Transverse colon (tissue), 4 donors: ENCODE data around the gene BRCC3. TPM values are rescaled to one million over a fixed set of nuclear protein-coding genes. Genes with fewer than 3 reads are reported as not detected.

ENCODE experiments used
- DNase-seq: peaks from one replicate; pipeline ENCODE4 v3.0.0-alpha.2; 2019
- H3K27ac ChIP-seq, 4 donors: fragments of 200-600 bp; sonication (generic); 2 replicates each; pipeline ENCODE4 v1.5.1; 2016 to 2018; ENCODE audit warnings: inconsistent platforms in 4 of 4
- H3K27me3 ChIP-seq: fragments of 200-600 bp; sonication (generic); 2 replicates; pipeline ENCODE4 v1.5.1; 2017; ENCODE audit warnings: inconsistent platforms
- H3K36me3 ChIP-seq, 4 donors: fragments of 200-600 bp; sonication (generic); 2 replicates each; pipeline ENCODE4 v1.5.1; 2017 to 2019; ENCODE audit warnings: inconsistent platforms in 4 of 4
- H3K4me1 ChIP-seq, 4 donors: fragments of 200-600 bp; sonication (generic); 2 replicates each; pipeline ENCODE4 v1.5.1; 2017 to 2020; ENCODE audit warnings: inconsistent platforms in 4 of 4
- H3K4me3 ChIP-seq, 4 donors: fragments of 200-600 bp; sonication (generic); 1 replicate in 1 of 4; 2 replicates in 3 of 4; pipeline versions ENCODE4 v1.5.1 to v1.6.1; 2017 to 2019; ENCODE audit warnings: inconsistent platforms in 4 of 4
- H3K9me3 ChIP-seq, 2 donors: fragments of 200-600 bp; sonication (generic); 2 replicates each; pipeline ENCODE4 v1.5.1; 2017 to 2019; ENCODE audit warnings: inconsistent platforms in 2 of 2
- EP300 ChIP-seq: sonication (generic); formaldehyde crosslinking; IDR thresholded peaks from one replicate; pipeline ENCODE4 v1.6.1; 2017; ENCODE audit warnings: antibody characterized with exemption, low read depth
- POLR2A ChIP-seq: fragments of 450-650 bp; IDR thresholded peaks from one replicate; pipeline ENCODE4 v1.6.1; 2016; ENCODE audit warnings: antibody characterized with exemption, mild to moderate bottlenecking, moderate library complexity
- POLR2AphosphoS5 ChIP-seq, 3 donors: sonication (generic); formaldehyde crosslinking; IDR thresholded peaks; one replicate each; pipeline ENCODE4 v1.6.1; 2016; ENCODE audit warnings: antibody characterized with exemption in 3 of 3
- WGBS, 2 donors: methylation state at CpG; one replicate each; pipeline ENCODE4 v1.1.5; 2018; ENCODE audit warnings: low coverage in 1 of 2; 5-methylcytosine and 5-hydroxymethylcytosine counted together
- in situ Hi-C, 4 donors: fragments of 200-750 bp; cut with MboI; loops; one replicate each; pipeline versions ENCODE4 v1.15.0 to v1.15.1; 2017; ENCODE audit warnings: low sequenced_read_pairs in 3 of 4, low pct_ligation_motif_present in 1 of 4, low pct_unique_long_range_greater_than_20kb in 1 of 4
- intact Hi-C: fragments of 100-400 bp; cut with DNase I; formaldehyde crosslinking; loops from one replicate; pipeline ENCODE4 v1.15.1; 2023; ENCODE audit warnings: low total_unique reads
- total RNA-seq, 4 donors: library from RNA; depleted of rRNA; stranded (reverse); fragments of >200 nt; gene quantifications; one replicate each; pipeline ENCODE4 v1.1.0, GENCODE V29; 2016
- TF ChIP-seq, protein P1 (sequence below), 5 experiments: fragments of 200-600 bp in 3 of 5; fragments of 450-650 bp in 2 of 5; sonication (generic) in 3 of 5; IDR thresholded peaks; 1 replicate in 2 of 5; 2 replicates in 3 of 5; pipeline ENCODE4 v1.5.1; 2016 to 2017; ENCODE audit warnings: antibody characterized with exemption in 5 of 5, inconsistent platforms in 3 of 5, mild to moderate bottlenecking in 2 of 5, moderate library complexity in 1 of 5

The BRCC3 gene
- total RNA-seq, 4 donors from 2014 or later, result 17.3 to 34.2 (median 19.1) TPM

DNA sequence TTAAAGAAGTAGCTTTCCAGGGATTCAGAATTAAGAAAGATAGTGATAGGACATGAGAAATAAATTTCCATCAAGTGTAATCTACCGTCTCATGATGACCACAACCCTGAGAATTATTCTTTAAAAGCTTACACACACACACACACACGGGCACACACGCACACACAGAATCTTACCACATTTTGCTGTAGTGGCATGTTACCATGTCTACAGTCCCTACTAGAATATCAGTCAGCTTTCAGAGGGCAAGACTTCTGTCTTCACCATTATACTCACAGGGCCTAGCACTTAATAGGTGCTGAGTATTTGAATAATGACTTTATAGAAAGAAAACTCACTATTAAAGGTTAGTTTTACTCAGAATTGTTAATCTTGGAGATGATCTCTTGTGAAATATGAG is 15.8 kb upstream of the BRCC3 start:
- 74% methylated on average over 3 of the region's 3 CpGs; no CpG with 5 or more reads in 1 of the 2 donors for WGBS, 2 donors
- Histone ChIP-seq H3K27me3 (no peaks in the 10 kb centered on the region), H3K4me3 (no peak overlapping the region), H3K36me3 (no peaks in the 10 kb centered on the region), H3K9me3 (no peaks in the 10 kb centered on the region), H3K4me1 (peaks cover 0 to 10% (median 3%) of the 10 kb centered on the region in 4 donors), H3K27ac (no peak overlapping the region)
- intact Hi-C loops, result no loop called here
- TF ChIP-seq POLR2A (no peak), POLR2AphosphoS5 (IDR thresholded peaks at IDR 0.05) (no peak), EP300 (no peak)
- TF ChIP-seq, protein P1, sequence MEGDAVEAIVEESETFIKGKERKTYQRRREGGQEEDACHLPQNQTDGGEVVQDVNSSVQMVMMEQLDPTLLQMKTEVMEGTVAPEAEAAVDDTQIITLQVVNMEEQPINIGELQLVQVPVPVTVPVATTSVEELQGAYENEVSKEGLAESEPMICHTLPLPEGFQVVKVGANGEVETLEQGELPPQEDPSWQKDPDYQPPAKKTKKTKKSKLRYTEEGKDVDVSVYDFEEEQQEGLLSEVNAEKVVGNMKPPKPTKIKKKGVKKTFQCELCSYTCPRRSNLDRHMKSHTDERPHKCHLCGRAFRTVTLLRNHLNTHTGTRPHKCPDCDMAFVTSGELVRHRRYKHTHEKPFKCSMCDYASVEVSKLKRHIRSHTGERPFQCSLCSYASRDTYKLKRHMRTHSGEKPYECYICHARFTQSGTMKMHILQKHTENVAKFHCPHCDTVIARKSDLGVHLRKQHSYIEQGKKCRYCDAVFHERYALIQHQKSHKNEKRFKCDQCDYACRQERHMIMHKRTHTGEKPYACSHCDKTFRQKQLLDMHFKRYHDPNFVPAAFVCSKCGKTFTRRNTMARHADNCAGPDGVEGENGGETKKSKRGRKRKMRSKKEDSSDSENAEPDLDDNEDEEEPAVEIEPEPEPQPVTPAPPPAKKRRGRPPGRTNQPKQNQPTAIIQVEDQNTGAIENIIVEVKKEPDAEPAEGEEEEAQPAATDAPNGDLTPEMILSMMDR (IDR thresholded peaks at IDR 0.05), result no peak
- in situ Hi-C loops, result no loop called here
- DNase-seq, result no peak

DNA sequence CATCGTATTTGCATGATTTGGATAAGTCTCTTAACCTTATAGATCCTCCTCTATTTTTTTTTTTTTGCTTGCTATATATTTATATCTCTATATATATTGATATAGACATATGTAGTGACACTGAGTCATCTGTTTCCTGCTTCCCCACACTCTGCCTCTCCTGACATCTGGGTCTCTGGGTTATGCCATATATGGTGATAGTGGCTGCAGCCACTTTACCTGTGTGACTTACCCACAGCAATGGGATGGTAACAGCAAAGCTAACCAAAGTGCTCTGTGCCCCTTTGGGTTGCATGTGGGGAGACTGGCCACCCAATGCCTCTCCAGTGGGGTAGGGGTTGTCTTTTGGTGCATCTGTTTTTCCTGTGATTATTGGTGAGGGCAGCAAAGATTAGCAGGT is 14.8 kb upstream of the BRCC3 start:
- Histone ChIP-seq H3K27ac (peak overlapping the region in 3 of 4 donors; percentile 53 to 68 (median 53)), H3K36me3 (no peaks in the 10 kb centered on the region), H3K27me3 (no peaks in the 10 kb centered on the region), H3K4me1 (peaks cover 0 to 10% (median 3%) of the 10 kb centered on the region in 4 donors), H3K4me3 (no peak overlapping the region), H3K9me3 (no peaks in the 10 kb centered on the region)
- in situ Hi-C loops (no loop called here), intact Hi-C loops (no loop called here)
- TF ChIP-seq EP300, result no peak
- no peak for TF ChIP-seq POLR2A
- TF ChIP-seq, protein P1 (IDR thresholded peaks at IDR 0.05), result no peak
- TF ChIP-seq POLR2AphosphoS5 (IDR thresholded peaks at IDR 0.05), result no peak
- WGBS, 2 donors, result 67% methylated on average over 1 of the region's 1 CpG; no CpG with 5 or more reads in 1 of the 2 donors
- no peak for DNase-seq

DNA sequence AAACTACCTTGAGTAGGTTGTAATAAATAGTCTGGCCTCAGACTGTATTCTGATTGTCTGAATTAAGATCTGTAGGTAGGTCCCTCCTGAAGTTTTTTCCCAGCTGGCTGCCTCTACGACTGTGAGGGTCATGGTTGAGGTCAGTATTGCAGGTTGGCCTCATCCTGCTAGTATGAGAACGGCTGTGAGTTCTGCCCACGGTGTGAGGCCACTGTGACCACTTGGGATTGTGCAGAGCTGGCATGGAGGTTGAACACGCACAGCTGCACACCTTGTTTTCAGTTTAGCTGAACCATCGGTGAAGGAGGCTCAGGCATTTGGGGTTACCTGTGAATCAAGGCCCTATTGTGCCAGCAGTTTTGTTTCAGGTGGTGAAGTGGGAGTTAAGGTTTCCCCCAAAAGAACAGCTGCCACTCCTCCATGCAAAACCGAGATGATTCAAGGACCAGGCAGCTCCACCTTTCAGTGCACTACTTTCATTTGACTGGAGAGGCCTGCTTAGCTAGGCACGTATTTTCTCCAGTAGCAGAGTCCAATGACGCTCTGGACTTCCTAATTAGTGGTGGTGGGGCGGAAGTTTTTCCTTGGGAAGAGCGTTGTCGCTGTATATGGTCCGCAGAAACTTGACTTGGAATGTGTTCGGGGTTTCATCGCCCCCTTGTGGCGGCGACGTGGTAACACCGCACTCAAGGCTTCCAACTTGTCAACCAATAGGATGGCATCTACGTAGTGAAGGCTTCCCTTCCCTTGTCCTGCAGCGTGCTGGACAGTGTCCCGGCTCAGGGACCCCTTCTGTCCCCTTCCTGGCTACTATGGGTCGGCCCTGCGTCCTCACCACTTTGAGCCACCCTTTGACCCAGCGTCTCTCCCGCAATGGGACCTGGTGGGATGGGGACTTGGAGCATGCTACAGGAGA is 14.2 kb upstream of the BRCC3 start:
- Histone ChIP-seq H3K9me3 (no peaks in the 10 kb centered on the region), H3K4me3 (peak overlapping the region in 1 of 4 donors; percentile 26), H3K4me1 (peaks cover 0 to 10% (median 3%) of the 10 kb centered on the region in 4 donors), H3K27ac (peak overlapping the region; percentile 53 to 68 (median 55)), H3K36me3 (no peaks in the 10 kb centered on the region), H3K27me3 (no peaks in the 10 kb centered on the region)
- DNase-seq, result peak; percentile 73
- intact Hi-C loops (no loop called here), in situ Hi-C loops (no loop called here)
- WGBS, 2 donors, result 33% methylated on average over 25 of the region's 25 CpGs; no CpG with 5 or more reads in 1 of the 2 donors
- TF ChIP-seq EP300, result no peak
- TF ChIP-seq POLR2AphosphoS5 (IDR thresholded peaks at IDR 0.05), result peak in 2 of 3 donors; percentile 9 to 28
- TF ChIP-seq, protein P1 (IDR thresholded peaks at IDR 0.05), result peak; percentile 65 to 73 (median 71)

DNA sequence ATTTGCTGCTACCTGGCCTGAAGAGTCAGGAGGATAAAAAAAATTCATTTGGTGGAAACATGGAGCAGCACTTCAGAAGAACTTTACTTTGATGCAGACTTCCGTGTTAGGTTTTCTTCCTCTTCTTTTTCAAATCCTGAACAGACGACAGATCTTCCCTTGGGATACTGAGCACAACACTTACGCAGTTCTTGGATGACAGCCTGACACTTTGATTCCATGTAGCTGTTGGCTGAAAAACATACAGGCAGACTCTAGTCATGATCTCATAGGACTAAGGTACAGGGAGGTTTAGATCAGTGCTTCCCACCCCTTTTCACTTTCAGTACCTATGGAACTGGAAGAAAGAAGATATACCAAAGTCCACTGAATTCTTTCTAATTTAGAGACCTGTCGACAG is 9.5 kb upstream of the BRCC3 start:
- no peak for DNase-seq
- no peak for TF ChIP-seq POLR2AphosphoS5 (IDR thresholded peaks at IDR 0.05)
- TF ChIP-seq, protein P1 (IDR thresholded peaks at IDR 0.05), result no peak
- no peak for TF ChIP-seq POLR2A
- no peak for TF ChIP-seq EP300
- Histone ChIP-seq H3K27me3 (no peaks in the 10 kb centered on the region), H3K27ac (no peak overlapping the region), H3K9me3 (no peaks in the 10 kb centered on the region), H3K36me3 (no peaks in the 10 kb centered on the region), H3K4me3 (no peak overlapping the region), H3K4me1 (peaks cover 0 to 7% (median 3%) of the 10 kb centered on the region in 4 donors)
- WGBS, 2 donors, result 82 to 100% methylated on average over 1 to 4 of the region's 4 CpGs
- intact Hi-C loops (no loop called here), in situ Hi-C loops (loop anchor here in 2 of 4 donors (10.0 kb wide), 1 partner anchor 77 kb away; no protein-coding TSS in a partner anchor)
